IPS-18a (cell line): ENCODE results near the gene TOP3A.

Experiments
- H3K27ac ChIP-seq: one replicate; pipeline ENCODE4 v1.5.1; 2013; ENCODE audit warnings: low read length
- H3K27me3 ChIP-seq: one replicate; pipeline ENCODE4 v1.6.1; 2013; ENCODE audit warnings: mild to moderate bottlenecking, low read length; ENCODE audit not compliant: control insufficient read depth, insufficient read depth
- H3K36me3 ChIP-seq: one replicate; pipeline ENCODE4 v1.6.1; 2013; ENCODE audit warnings: low read depth, low read length; ENCODE audit not compliant: control insufficient read depth
- H3K4me1 ChIP-seq: one replicate; pipeline ENCODE4 v1.6.1; 2013; ENCODE audit warnings: low read depth, low read length; ENCODE audit not compliant: control insufficient read depth
- H3K4me3 ChIP-seq: one replicate; pipeline ENCODE4 v1.5.1; 2013; ENCODE audit warnings: low read length
- H3K9ac ChIP-seq: one replicate; pipeline ENCODE4 v1.6.1; 2013; ENCODE audit warnings: mild to moderate bottlenecking, low read length, moderate library complexity
- H3K9me3 ChIP-seq: one replicate; pipeline ENCODE4 v1.6.1; 2013; ENCODE audit warnings: low read depth, low read length; ENCODE audit not compliant: control insufficient read depth

TOP3A gene

GRCh38 chr17:18323007-18323406 lies 8.2 kb upstream of the TOP3A start:
- Histone ChIP-seq H3K36me3 (peaks cover 21% of the 10 kb centered on the region), H3K9ac (no peak overlapping the region), H3K27ac (no peak overlapping the region)

DNA sequence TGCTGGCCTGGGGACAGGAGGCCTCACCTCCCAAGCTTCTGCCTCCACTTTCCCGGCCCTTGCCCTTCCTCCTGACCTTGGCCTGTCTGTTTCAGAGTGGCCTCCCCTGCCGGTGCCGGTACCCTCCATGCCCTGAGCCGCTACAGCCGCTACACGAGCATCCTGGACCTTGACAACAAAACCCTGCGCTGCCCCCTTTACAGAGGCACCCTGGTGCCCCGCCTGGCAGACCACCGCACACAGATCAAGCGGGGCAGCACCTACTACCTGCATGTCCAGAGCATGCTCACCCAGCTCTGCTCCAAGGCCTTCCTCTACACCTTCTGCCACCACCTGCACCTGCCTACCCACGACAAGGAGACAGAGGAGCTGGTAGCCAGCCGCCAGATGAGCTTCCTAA lies 7.7 kb upstream of the TOP3A start:
- H3K9ac ChIP-seq = no peak overlapping the region
- H3K4me1 ChIP-seq = no peaks in the 10 kb centered on the region
- no peak overlapping the region for H3K4me3 ChIP-seq
- H3K27me3 ChIP-seq = no peaks in the 10 kb centered on the region
- peaks cover 18% of the 10 kb centered on the region for H3K36me3 ChIP-seq
- no peaks in the 10 kb centered on the region for H3K9me3 ChIP-seq
- H3K27ac ChIP-seq = no peak overlapping the region

More at GRCh38 chr17:18323007-18323406, 8.2 kb upstream of the TOP3A start:
- no peaks in the 10 kb centered on the region for H3K4me1 ChIP-seq
- no peak overlapping the region for H3K4me3 ChIP-seq
- H3K27me3 ChIP-seq = no peaks in the 10 kb centered on the region
- no peaks in the 10 kb centered on the region for H3K9me3 ChIP-seq

- H3K9me3 ChIP-seq = no peaks in the 10 kb centered on the region
- H3K9ac ChIP-seq = no peak overlapping the region
- peaks cover 17% of the 10 kb centered on the region for H3K36me3 ChIP-seq
- H3K4me1 ChIP-seq = no peaks in the 10 kb centered on the region
- no peak overlapping the region for H3K27ac ChIP-seq
- H3K27me3 ChIP-seq = no peaks in the 10 kb centered on the region
- no peak overlapping the region for H3K4me3 ChIP-seq
Observed at GRCh38 chr17:18321309-18321708, 6.5 kb upstream of the TOP3A start.

- H3K4me3 ChIP-seq = no peak overlapping the region
Observed at GRCh38 chr17:18320301-18320700, 5.5 kb upstream of the TOP3A start.

GRCh38 chr17:18319604-18320256 lies 4.9 kb upstream of the TOP3A start:
- Histone ChIP-seq H3K36me3 (peaks cover 17% of the 10 kb centered on the region), H3K9me3 (no peaks in the 10 kb centered on the region), H3K4me1 (no peaks in the 10 kb centered on the region), H3K4me3 (no peak overlapping the region), H3K27ac (no peak overlapping the region), H3K9ac (no peak overlapping the region), H3K27me3 (no peaks in the 10 kb centered on the region)

More at GRCh38 chr17:18320301-18320700, 5.5 kb upstream of the TOP3A start:
- no peak overlapping the region for H3K9ac ChIP-seq
- peaks cover 17% of the 10 kb centered on the region for H3K36me3 ChIP-seq
- no peak overlapping the region for H3K27ac ChIP-seq
- no peaks in the 10 kb centered on the region for H3K9me3 ChIP-seq
- H3K27me3 ChIP-seq = no peaks in the 10 kb centered on the region
- H3K4me1 ChIP-seq = no peaks in the 10 kb centered on the region

DNA sequence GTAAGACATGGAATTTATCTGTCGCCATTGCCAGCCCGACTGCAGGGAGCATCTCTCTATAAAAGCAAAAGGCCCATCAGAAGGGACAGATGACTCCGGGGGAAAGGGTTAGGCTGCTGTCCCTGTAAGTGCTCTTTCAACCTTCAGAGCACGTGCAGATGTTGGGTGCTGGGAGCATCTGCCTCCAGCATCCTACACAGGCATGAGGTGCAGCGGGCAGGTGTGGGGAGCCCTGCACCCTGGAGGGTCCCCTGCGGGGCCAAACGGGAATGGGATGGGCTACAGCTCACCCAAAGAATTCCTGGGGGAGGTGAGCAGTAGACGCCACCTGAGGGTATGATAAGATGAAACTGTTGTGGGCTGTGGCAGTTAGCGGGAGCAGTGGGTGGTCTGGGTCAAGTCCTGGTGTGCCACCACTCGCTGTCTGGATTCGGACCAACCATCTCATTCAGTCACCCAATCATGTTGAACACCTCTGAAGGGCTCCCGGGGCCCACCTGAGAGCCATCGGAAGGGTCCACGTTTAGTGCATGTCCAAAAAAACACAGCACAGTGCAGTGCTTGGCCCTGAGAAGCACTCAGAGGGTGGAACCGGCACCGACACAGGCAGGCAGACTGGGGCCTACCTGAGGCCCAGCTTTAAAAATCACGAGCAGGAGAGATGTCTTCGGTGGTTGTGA lies 4.1 kb upstream of the TOP3A start:
- Histone ChIP-seq H3K27ac (no peak overlapping the region), H3K4me1 (peaks cover under 1% of the 10 kb centered on the region), H3K36me3 (peaks cover 14% of the 10 kb centered on the region), H3K4me3 (no peak overlapping the region), H3K9me3 (no peaks in the 10 kb centered on the region), H3K27me3 (no peaks in the 10 kb centered on the region), H3K9ac (no peak overlapping the region)

DNA sequence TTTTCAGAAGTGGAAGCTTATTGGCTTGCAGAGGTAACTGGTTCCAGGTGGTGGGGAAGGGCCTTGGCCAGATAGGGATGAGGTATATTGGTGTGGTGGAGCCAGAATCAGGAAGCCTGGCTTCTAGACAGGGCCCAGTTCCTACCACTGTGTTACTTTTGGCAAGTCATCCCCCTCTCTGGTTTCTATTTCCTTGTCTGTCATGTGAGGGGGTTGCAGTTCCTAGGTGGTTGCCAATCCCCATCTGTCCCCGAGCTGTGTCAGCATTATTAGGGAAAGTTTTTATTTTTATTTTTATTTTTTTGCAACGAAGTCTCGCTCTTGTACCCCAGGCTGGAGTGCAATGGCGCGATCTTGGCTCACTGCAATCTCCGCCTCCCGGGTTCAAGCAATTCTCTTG lies 3.3 kb upstream of the TOP3A start:
- Histone ChIP-seq H3K27me3 (no peaks in the 10 kb centered on the region), H3K9me3 (no peaks in the 10 kb centered on the region), H3K27ac (no peak overlapping the region), H3K4me1 (peaks cover 6% of the 10 kb centered on the region), H3K36me3 (peaks cover 7% of the 10 kb centered on the region), H3K4me3 (no peak overlapping the region), H3K9ac (no peak overlapping the region)

DNA sequence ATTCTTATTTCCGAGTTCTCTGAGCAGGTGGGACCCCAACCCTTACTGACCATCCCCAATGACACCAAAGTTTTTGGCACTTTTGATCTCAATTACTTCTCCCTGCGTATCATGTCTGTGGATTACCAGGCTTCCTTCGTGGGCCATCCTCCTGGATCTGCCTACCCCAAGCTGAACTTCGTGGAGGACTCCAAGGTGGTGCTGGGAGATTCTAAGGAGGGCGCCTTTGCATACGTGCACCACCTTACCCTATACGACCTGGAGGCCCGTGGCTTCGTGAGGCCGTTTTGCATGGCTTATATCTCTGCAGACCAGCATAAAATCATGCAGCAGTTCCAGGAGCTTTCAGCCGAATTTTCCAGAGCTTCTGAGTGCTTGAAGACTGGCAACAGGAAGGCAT lies 1.2 kb upstream of the TOP3A start:
- no peaks in the 10 kb centered on the region for H3K9me3 ChIP-seq
- peak overlapping the region; percentile 93 for H3K4me3 ChIP-seq
- H3K27me3 ChIP-seq = no peaks in the 10 kb centered on the region
- peaks cover 6% of the 10 kb centered on the region for H3K4me1 ChIP-seq
- peak overlapping the region; percentile 86 for H3K9ac ChIP-seq
- peaks cover 13% of the 10 kb centered on the region for H3K36me3 ChIP-seq
- no peak overlapping the region for H3K27ac ChIP-seq

- Histone ChIP-seq H3K4me1 (peaks cover 6% of the 10 kb centered on the region), H3K36me3 (peaks cover 13% of the 10 kb centered on the region), H3K9ac (peak overlapping the region; percentile 86)
Observed at GRCh38 chr17:18315562-18315922, 748 bp upstream of the TOP3A start.

GRCh38 chr17:18314059-18314730 lies 599 bp downstream of the TOP3A start:
- Histone ChIP-seq H3K4me1 (peaks cover 6% of the 10 kb centered on the region), H3K9me3 (no peaks in the 10 kb centered on the region), H3K36me3 (peaks cover 18% of the 10 kb centered on the region), H3K27me3 (no peaks in the 10 kb centered on the region), H3K27ac (no peak overlapping the region), H3K9ac (peak overlapping the region; percentile 86), H3K4me3 (peak overlapping the region; percentile 93)

More at GRCh38 chr17:18315562-18315922, 748 bp upstream of the TOP3A start:
- no peaks in the 10 kb centered on the region for H3K9me3 ChIP-seq
- H3K27ac ChIP-seq = peak overlapping the region; percentile 43
- H3K4me3 ChIP-seq = peak overlapping the region; percentile 93
- no peaks in the 10 kb centered on the region for H3K27me3 ChIP-seq

DNA sequence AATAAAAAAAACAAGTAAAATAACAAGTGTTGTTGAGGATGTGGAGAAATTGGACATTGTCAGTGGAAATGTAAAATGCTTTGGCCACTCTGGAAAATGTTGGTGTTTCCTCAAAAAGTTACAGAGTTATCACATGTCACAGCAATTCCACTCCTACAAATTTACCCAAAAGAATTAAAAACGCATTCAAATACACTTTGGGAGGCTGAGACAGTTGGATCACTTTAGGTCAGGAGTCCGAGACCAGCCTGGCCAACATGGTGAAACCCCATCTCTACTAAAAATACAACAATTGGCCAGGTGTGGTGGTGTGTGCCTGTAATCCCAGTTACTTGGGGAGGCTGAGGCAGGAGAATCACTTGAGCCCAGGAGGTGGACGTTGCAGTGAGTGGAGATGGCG lies 5.6 kb downstream of the TOP3A start:
- peaks cover 59% of the 10 kb centered on the region for H3K36me3 ChIP-seq
- H3K9me3 ChIP-seq = no peaks in the 10 kb centered on the region
- peaks cover 6% of the 10 kb centered on the region for H3K4me1 ChIP-seq
- no peak overlapping the region for H3K9ac ChIP-seq
- no peaks in the 10 kb centered on the region for H3K27me3 ChIP-seq
- H3K4me3 ChIP-seq = no peak overlapping the region
- no peak overlapping the region for H3K27ac ChIP-seq
